ENCODE measurements around the gene POLR1A. TPM values are rescaled to one million over a fixed set of nuclear protein-coding genes. Genes with fewer than 3 reads are reported as not detected.

POLR1A gene
- total RNA-seq, 1 experiment from 2014 or later = 31.0 TPM

DNA sequence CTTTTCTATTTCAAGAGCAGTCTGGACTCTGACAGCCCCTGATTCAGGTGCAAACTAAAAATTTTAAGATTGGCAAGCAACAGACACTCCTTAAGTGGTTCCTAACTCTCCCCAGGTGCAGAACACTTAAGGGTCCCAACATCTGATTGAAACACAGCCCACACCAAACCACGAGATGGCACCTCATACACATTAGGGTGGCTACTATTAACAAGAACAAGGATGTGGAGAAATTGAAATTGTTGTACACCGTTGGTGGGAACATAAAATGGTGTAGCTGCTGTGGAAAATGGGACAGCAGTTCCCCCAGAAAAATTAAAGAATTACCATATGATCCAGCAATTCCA is 82.3 kb downstream of the POLR1A start:
- DNase-seq (ENCODE audit: low read depth) = no peak

- DNase-seq (ENCODE audit: low read depth) = no peak
Observed at GRCh38 chr2:86022661-86023365, 82.9 kb downstream of the POLR1A start.

DNA sequence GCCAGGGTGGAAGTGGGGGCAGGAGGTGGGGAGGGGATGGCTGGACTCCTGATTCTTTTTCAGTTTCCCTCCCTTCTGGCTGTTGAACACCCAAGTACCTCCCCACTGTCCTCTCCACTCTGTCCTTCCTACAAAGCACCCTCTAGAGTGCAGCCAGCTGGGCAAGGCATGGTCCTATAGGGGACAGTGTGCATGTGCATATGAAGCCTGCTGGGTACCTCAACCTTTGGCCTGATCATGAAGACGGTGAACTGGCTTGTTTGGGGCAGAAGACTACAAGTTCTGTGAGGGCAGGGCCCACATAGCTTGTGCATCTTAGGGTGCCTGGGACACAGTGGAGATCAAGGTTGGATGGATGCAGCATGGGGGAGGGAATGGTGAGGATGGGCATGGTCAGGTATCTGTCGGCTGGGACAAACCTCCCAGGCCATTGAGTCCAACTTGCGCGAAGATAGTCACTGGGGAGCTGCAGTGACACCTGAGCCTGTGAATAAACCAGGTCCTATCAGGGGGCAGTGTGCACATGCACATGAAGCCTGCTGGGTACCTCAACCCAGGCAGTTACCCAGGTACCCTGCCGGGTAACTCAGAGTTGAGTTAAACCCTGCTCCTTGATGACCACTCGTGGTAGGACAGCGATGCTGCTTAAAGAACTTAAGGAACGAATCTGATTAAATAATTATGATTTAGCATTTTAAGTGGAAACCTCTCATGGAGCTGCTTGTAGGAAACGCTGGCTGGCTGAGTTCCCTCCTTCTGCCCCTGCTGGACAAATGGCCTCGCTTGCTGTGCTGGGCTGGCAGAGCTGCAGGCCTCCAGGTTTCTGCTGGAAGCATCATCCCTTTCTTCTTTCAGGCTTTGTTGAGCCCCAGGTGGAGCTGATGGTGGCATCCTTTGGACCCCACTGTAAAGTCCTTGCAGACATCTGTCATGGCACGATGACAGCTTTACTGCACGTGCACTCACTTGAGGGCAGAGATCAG is 84.0 kb downstream of the POLR1A start:
- no peak for DNase-seq (ENCODE audit: low read depth)

- no peak for DNase-seq (ENCODE audit: low read depth)
Observed at GRCh38 chr2:86020984-86021383, 84.7 kb downstream of the POLR1A start.

DNA sequence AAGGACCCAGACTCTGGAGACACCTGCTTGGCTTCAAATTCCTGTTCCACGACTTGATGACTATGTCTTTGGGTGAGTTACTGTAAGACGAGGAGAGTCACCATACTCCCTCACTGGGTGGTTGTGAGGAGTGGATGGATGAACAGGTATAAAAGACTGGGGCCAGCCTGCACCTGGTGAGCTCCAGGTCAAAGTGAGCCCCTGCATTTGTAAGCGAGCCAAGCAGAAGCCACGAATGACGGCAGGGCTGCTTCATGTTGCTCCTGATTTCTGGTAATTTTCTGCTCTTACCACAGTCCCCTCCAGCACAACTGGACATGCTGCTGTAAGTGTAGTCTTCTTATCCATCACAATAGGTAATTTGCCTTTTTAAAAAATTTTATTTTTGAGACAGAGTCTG is 86.6 kb downstream of the POLR1A start:
- DNase-seq (ENCODE audit: low read depth) = no peak

GRCh38 chr2:86017901-86018896 is 87.5 kb downstream of the POLR1A start:
- peak; percentile 61 for DNase-seq (ENCODE audit: low read depth)

- no peak for DNase-seq (ENCODE audit: low read depth)
Observed at GRCh38 chr2:86016581-86016980, 89.1 kb downstream of the POLR1A start.

DNA sequence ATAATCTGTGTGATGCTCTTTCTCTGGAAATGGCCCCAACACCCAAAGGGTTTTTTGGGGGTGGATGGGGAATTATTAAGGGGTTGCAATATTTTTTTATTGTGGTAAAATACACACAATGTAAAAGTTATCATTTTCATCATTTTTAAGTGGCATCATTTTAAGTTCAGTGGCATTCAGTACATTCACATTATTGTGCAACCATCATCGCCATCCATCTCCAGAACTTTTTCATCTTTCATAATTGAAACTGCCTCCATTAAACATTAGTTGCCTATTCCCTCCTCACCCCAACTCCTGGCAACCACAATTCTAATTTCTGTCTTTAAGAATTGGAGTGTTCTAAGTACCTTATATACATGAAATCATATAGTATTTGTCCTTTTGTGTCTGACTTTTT is 90.0 kb downstream of the POLR1A start:
- DNase-seq (ENCODE audit: low read depth) = no peak

- DNase-seq (ENCODE audit: low read depth) = no peak
Observed at GRCh38 chr2:86015006-86015405, 90.7 kb downstream of the POLR1A start.

- DNase-seq (ENCODE audit: low read depth) = no peak
Observed at GRCh38 chr2:86014493-86014892, 91.2 kb downstream of the POLR1A start.

- DNase-seq (ENCODE audit: low read depth) = no peak
Observed at GRCh38 chr2:86012007-86012712, 93.5 kb downstream of the POLR1A start.

GRCh38 chr2:86011449-86011941 is 94.2 kb downstream of the POLR1A start:
- DNase-seq (ENCODE audit: low read depth) = no peak

GRCh38 chr2:86010083-86010482 is 95.6 kb downstream of the POLR1A start:
- DNase-seq (ENCODE audit: low read depth) = no peak

- no peak for DNase-seq (ENCODE audit: low read depth)
Observed at GRCh38 chr2:86006524-86006923, 99.2 kb downstream of the POLR1A start.

GRCh38 chr2:86003967-86004366 is 101.7 kb downstream of the POLR1A start:
- DNase-seq (ENCODE audit: low read depth) = no peak

DNA sequence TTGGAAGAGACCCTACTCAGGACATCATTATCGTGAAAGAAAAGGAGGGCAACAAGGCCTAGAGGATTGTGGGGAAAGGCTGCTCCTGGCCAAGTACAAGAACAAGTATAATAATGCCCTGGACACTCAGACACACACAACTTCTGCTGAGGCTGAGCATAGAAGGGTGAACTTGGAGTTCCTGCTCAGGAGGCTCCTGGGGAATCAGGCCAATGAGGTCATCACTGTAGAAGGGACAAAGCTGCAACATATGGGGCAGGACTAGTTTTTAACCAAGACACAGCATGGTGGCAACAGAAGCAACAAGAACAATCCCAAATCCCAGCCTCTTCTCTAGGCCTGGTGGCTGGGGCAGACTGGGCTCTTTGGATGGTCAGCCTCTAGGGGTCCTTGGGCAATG is 102.6 kb downstream of the POLR1A start:
- DNase-seq (ENCODE audit: low read depth) = no peak

GRCh38 chr2:86002375-86002774 is 103.3 kb downstream of the POLR1A start:
- no peak for DNase-seq (ENCODE audit: low read depth)

DNA sequence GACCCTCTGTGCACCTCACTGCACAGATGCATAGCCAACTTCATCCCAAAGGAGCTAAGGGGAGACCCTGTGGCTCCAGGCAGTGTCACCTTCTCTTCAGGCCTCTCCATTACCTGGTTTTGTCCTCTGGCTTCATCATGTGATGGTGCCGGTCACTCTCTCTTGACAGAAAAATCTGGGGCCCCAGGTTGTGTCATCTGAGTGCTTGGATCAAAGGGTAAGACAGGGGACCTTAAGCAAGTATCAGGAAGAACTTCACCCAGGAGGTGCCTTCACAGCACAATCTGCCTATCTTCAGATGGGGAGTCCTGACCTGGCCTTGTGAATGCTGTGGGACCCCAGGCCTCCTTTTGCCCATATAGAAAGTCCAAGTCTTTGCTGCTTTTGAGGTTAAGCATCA is 104.4 kb downstream of the POLR1A start:
- no peak for DNase-seq (ENCODE audit: low read depth)

DNA sequence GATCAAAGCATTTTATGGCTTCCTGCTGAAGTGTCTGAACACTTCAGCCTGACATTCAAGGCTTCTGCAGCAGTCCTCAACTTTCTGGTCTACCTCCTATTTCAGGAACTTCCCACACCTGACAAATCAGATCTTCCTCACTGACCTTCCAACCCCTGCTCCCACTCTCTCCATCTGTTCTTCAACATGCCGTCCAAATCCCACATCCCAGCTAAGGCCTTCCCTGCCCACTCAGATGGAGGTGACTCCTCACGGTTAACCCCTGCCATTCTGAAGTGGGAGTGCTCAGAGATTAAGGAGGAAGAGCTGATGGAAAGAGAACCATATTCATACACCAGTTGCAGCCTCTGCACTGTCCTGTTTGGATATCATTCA is 104.8 kb downstream of the POLR1A start:
- DNase-seq (ENCODE audit: low read depth) = no peak

GRCh38 chr2:86000131-86000937 is 105.4 kb downstream of the POLR1A start:
- DNase-seq (ENCODE audit: low read depth) = no peak

Measured in Daoy (cell line).